SK-N-SH treated with all-trans-retinoic acid at 6 μM for 48 hours (cell line): Measurements from ENCODE around the gene ENPP7.

Experiments used
- ATAC-seq: fragments of 200-7000 bp; cut with Tn5 transposase; 3 replicates; pipeline ENCODE4 v1.9.1; 2020; ENCODE audit warnings: mild to moderate bottlenecking, moderate library complexity
- ARNTL ChIP-seq: fragments of 450-650 bp; formaldehyde crosslinking; IDR thresholded peaks from 2 replicates; pipeline ENCODE4 v1.5.0; 2020; ENCODE audit warnings: low read depth, mild to moderate bottlenecking, moderate library complexity, borderline replicate concordance
- BACH2 ChIP-seq: fragments of 250-450 bp; sonication (Bioruptor Pico); IDR thresholded peaks from 2 replicates; pipeline ENCODE4 v1.9.0; 2021; ENCODE audit warnings: mild to moderate bottlenecking, borderline replicate concordance
- CREB5 ChIP-seq: fragments of 250-450 bp; sonication (Bioruptor Pico); IDR thresholded peaks from 2 replicates; pipeline ENCODE4 v1.5.1; 2020; ENCODE audit warnings: low read depth, mild to moderate bottlenecking, moderate library complexity
- CSDC2 ChIP-seq: fragments of 250-450 bp; sonication (Bioruptor Pico); IDR thresholded peaks from 2 replicates; pipeline ENCODE4 v1.5.0; 2020; ENCODE audit warnings: mild to moderate bottlenecking, moderate library complexity
- ESRRG ChIP-seq: fragments of 250-450 bp; sonication (Bioruptor Pico); IDR thresholded peaks from 2 replicates; pipeline ENCODE4 v1.6.1; 2021; ENCODE audit warnings: mild to moderate bottlenecking
- GLIS3 ChIP-seq: fragments of 250-450 bp; sonication (Bioruptor Pico); IDR thresholded peaks from 2 replicates; pipeline ENCODE4 v1.5.0; 2020; ENCODE audit warnings: mild to moderate bottlenecking, moderate library complexity
- ISL1 ChIP-seq: fragments of 250-450 bp; sonication (Bioruptor Pico); IDR thresholded peaks from 2 replicates; pipeline ENCODE4 v2.1.2; 2022; ENCODE audit warnings: mild to moderate bottlenecking, moderate library complexity
- OSR1 ChIP-seq: fragments of 250-450 bp; sonication (Bioruptor Pico); IDR thresholded peaks from 2 replicates; pipeline ENCODE4 v1.8.0; 2022; ENCODE audit warnings: moderate library complexity, mild to moderate bottlenecking, inconsistent platforms
- PATZ1 ChIP-seq: fragments of 250-450 bp; sonication (Bioruptor Pico); IDR thresholded peaks from 2 replicates; pipeline ENCODE4 v1.8.0; 2020; ENCODE audit warnings: mild to moderate bottlenecking, moderate library complexity, borderline replicate concordance
- POU6F1 ChIP-seq: fragments of 250-450 bp; sonication (Bioruptor Pico); IDR thresholded peaks from 2 replicates; pipeline ENCODE4 v1.8.0; 2021; ENCODE audit warnings: low read depth, mild to moderate bottlenecking, moderate library complexity, borderline replicate concordance
- PPARA ChIP-seq: fragments of 250-450 bp; sonication (Bioruptor Pico); IDR thresholded peaks from 2 replicates; pipeline ENCODE4 v1.5.0; 2020; ENCODE audit warnings: mild to moderate bottlenecking, borderline replicate concordance
- RARB ChIP-seq: fragments of 250-450 bp; sonication (Bioruptor Pico); IDR thresholded peaks from 2 replicates; pipeline ENCODE4 v1.8.0; 2021; ENCODE audit warnings: mild to moderate bottlenecking, moderate library complexity
- SNAI2 ChIP-seq: fragments of 250-450 bp; sonication (Bioruptor Pico); IDR thresholded peaks from 2 replicates; pipeline ENCODE4 v1.5.0; 2020; ENCODE audit warnings: mild to moderate bottlenecking, moderate library complexity
- TCF4 ChIP-seq: fragments of 250-450 bp; sonication (Bioruptor Pico); IDR thresholded peaks from 2 replicates; pipeline ENCODE4 v1.8.0; 2021; ENCODE audit warnings: mild to moderate bottlenecking, moderate library complexity, borderline replicate concordance
- TOX ChIP-seq: fragments of 250-450 bp; sonication (Bioruptor Pico); IDR thresholded peaks from 2 replicates; pipeline ENCODE4 v1.8.0; 2021; ENCODE audit warnings: mild to moderate bottlenecking, moderate library complexity, borderline replicate concordance
- TSHZ2 ChIP-seq: fragments of 250-450 bp; sonication (Bioruptor Pico); IDR thresholded peaks from 2 replicates; pipeline ENCODE4 v1.5.0; 2020; ENCODE audit warnings: mild to moderate bottlenecking, moderate library complexity
- ZC3H10 ChIP-seq: fragments of 250-450 bp; sonication (Bioruptor Pico); IDR thresholded peaks from 2 replicates; pipeline ENCODE4 v1.5.1; 2021; ENCODE audit warnings: mild to moderate bottlenecking, moderate library complexity
- ZFP3 ChIP-seq: fragments of 250-450 bp; sonication (Bioruptor Pico); IDR thresholded peaks from 2 replicates; pipeline ENCODE4 v1.5.0; 2020; ENCODE audit warnings: mild to moderate bottlenecking, moderate library complexity
- ZFP30 ChIP-seq: fragments of 450-650 bp; formaldehyde crosslinking; IDR thresholded peaks from 2 replicates; pipeline ENCODE4 v1.5.0; 2022; ENCODE audit warnings: mild to moderate bottlenecking, moderate library complexity
- ZNF565 ChIP-seq: fragments of 450-650 bp; formaldehyde crosslinking; conservative IDR thresholded peaks from 2 replicates; pipeline ENCODE4 v1.5.0; 2020; ENCODE audit warnings: low read depth, mild to moderate bottlenecking, moderate library complexity
- ZNF70 ChIP-seq: fragments of 450-650 bp; formaldehyde crosslinking; IDR thresholded peaks from 2 replicates; pipeline ENCODE4 v1.5.0; 2020; ENCODE audit warnings: mild to moderate bottlenecking, moderate library complexity
- ZNF8 ChIP-seq: fragments of 450-650 bp; formaldehyde crosslinking; IDR thresholded peaks from 2 replicates; pipeline ENCODE4 v1.5.0; 2020; ENCODE audit warnings: mild to moderate bottlenecking, moderate library complexity

Gene ENPP7

GRCh38 chr17:79757140-79757745, 26.5 kb downstream of the ENPP7 start (continued):
- no peak for TF ChIP-seq OSR1 (CRISPR knock-in tag)

GRCh38 chr17:79758271-79758670, 27.5 kb downstream of the ENPP7 start:
- no peak for ATAC-seq
- TF ChIP-seq ZFP3 (CRISPR knock-in tag) (no peak), PPARA (CRISPR knock-in tag) (no peak), CSDC2 (CRISPR knock-in tag) (no peak), TCF4 (CRISPR knock-in tag) (no peak), BACH2 (CRISPR knock-in tag) (no peak), OSR1 (CRISPR knock-in tag) (no peak), CREB5 (CRISPR knock-in tag) (no peak), PATZ1 (no peak), ZNF70 (CRISPR knock-in tag) (no peak), ZNF565 (CRISPR knock-in tag) (no peak), SNAI2 (no peak), RARB (CRISPR knock-in tag) (no peak), ARNTL (CRISPR knock-in tag) (no peak)

GRCh38 chr17:79760197-79760906, 29.6 kb downstream of the ENPP7 start:
- TF ChIP-seq SNAI2 = no peak
- TF ChIP-seq RARB (CRISPR knock-in tag) = no peak
- TF ChIP-seq ZC3H10 = no peak
- TF ChIP-seq TOX (CRISPR knock-in tag) = no peak
- TF ChIP-seq ZNF565 (CRISPR knock-in tag) = no peak
- TF ChIP-seq TSHZ2 = no peak
- no peak for TF ChIP-seq TCF4 (CRISPR knock-in tag)
- TF ChIP-seq ZNF8 (CRISPR knock-in tag) = no peak
- TF ChIP-seq BACH2 (CRISPR knock-in tag) = no peak
- TF ChIP-seq ZNF70 (CRISPR knock-in tag) = no peak
- TF ChIP-seq OSR1 (CRISPR knock-in tag) = no peak
- no peak for TF ChIP-seq GLIS3 (CRISPR knock-in tag)
- ATAC-seq = no peak

- ATAC-seq = no peak
- TF ChIP-seq CSDC2 (CRISPR knock-in tag) (no peak), ISL1 (CRISPR knock-in tag) (no peak)
Measured at GRCh38 chr17:79761894-79762589, 31.3 kb downstream of the ENPP7 start.

- ATAC-seq = no peak
- TF ChIP-seq ZFP30 (no peak), POU6F1 (CRISPR knock-in tag) (no peak), ZNF70 (CRISPR knock-in tag) (no peak), PATZ1 (no peak), ISL1 (CRISPR knock-in tag) (no peak), ZNF565 (CRISPR knock-in tag) (no peak), ESRRG (no peak), SNAI2 (no peak), OSR1 (CRISPR knock-in tag) (no peak), ZNF8 (CRISPR knock-in tag) (no peak), GLIS3 (CRISPR knock-in tag) (no peak), TCF4 (CRISPR knock-in tag) (no peak), ZFP3 (CRISPR knock-in tag) (no peak)
Measured at GRCh38 chr17:79765708-79766107, 35.0 kb downstream of the ENPP7 start.
